ENCODE results near the gene PTGFRN.

Gene PTGFRN

GRCh38 chr1:117001254-117001927, 91.7 kb downstream of the PTGFRN start, which contains the start of gene CD101:
CD101 (plus strand) TSS chr1:117001760; CDS start chr1:117001818, 58 bp downstream.
- DNase-seq (ENCODE audit: low spot score) = no peak

- no peak for DNase-seq (ENCODE audit: low spot score)
Observed at GRCh38 chr1:117003223-117003875, 93.6 kb downstream of the PTGFRN start.

- DNase-seq (ENCODE audit: low spot score) = no peak
Observed at GRCh38 chr1:117007719-117008013, 98.0 kb downstream of the PTGFRN start.

- no peak for DNase-seq (ENCODE audit: low spot score)
Observed at GRCh38 chr1:117008656-117009055, 98.9 kb downstream of the PTGFRN start.

GRCh38 chr1:117009132-117009531, 99.4 kb downstream of the PTGFRN start:
- DNase-seq (ENCODE audit: low spot score) = no peak

GRCh38 chr1:117010310-117010969, 100.7 kb downstream of the PTGFRN start:
- no peak for DNase-seq (ENCODE audit: low spot score)

GRCh38 chr1:117011334-117011733, 101.6 kb downstream of the PTGFRN start:
- DNase-seq (ENCODE audit: low spot score) = no peak

- DNase-seq (ENCODE audit: low spot score) = no peak
Observed at GRCh38 chr1:117013309-117013858, 103.7 kb downstream of the PTGFRN start.

GRCh38 chr1:117014209-117014608, 104.5 kb downstream of the PTGFRN start:
- DNase-seq (ENCODE audit: low spot score) = no peak

GRCh38 chr1:117015724-117016123, 106.0 kb downstream of the PTGFRN start:
- DNase-seq (ENCODE audit: low spot score) = no peak

GRCh38 chr1:117017062-117017461, 107.3 kb downstream of the PTGFRN start:
- DNase-seq (ENCODE audit: low spot score) = no peak

- no peak for DNase-seq (ENCODE audit: low spot score)
Observed at GRCh38 chr1:117017648-117018047, 107.9 kb downstream of the PTGFRN start.

GRCh38 chr1:117020526-117021156, 110.9 kb downstream of the PTGFRN start:
- DNase-seq (ENCODE audit: low spot score) = no peak

GRCh38 chr1:117022114-117022513, 112.4 kb downstream of the PTGFRN start:
- no peak for DNase-seq (ENCODE audit: low spot score)

- DNase-seq (ENCODE audit: low spot score) = no peak
Observed at GRCh38 chr1:117025568-117025967, 115.9 kb downstream of the PTGFRN start.

- DNase-seq (ENCODE audit: low spot score) = no peak
Observed at GRCh38 chr1:117026361-117026760, 116.6 kb downstream of the PTGFRN start.

- no peak for DNase-seq (ENCODE audit: low spot score)
Observed at GRCh38 chr1:117029685-117030084, 120.0 kb downstream of the PTGFRN start.

- DNase-seq (ENCODE audit: low spot score) = no peak
Observed at GRCh38 chr1:117030271-117030877, 120.7 kb downstream of the PTGFRN start.

GRCh38 chr1:117032266-117032665, 122.5 kb downstream of the PTGFRN start:
- DNase-seq (ENCODE audit: low spot score) = no peak

- DNase-seq (ENCODE audit: low spot score) = no peak
Observed at GRCh38 chr1:117032681-117033539, 123.2 kb downstream of the PTGFRN start.

GRCh38 chr1:117033772-117034171, 124.1 kb downstream of the PTGFRN start:
- no peak for DNase-seq (ENCODE audit: low spot score)
